Fibroblast of the aortic adventitia (primary cell): ENCODE results near the gene RBMS3. TPM values are rescaled to one million over a fixed set of nuclear protein-coding genes. Genes with fewer than 3 reads are reported as not detected.
A peak's percentile ranks its signal among the peaks of the same experiment; 100 is the strongest.

Source experiments
- DNase-seq: peaks from one replicate; pipeline ENCODE4 v3.0.0-alpha.2; 2010; ENCODE audit warnings: low read depth
- H3K4me3 ChIP-seq: 2 replicates; pipeline ENCODE4 v1.5.1; 2011; ENCODE audit warnings: low read depth, mild to moderate bottlenecking, control low read depth, low read length, moderate library complexity
- total RNA-seq: library from RNA; depleted of rRNA; stranded (reverse); fragments of >200 nt; gene quantifications from 2 replicates; pipeline ENCODE4 v1.2.3, GENCODE V29; 2012; ENCODE audit warnings: low replicate concordance
- TF ChIP-seq, protein P1 (sequence below): IDR thresholded peaks from 2 replicates; pipeline ENCODE4 v1.5.1; 2011; ENCODE audit warnings: mild to moderate bottlenecking, low read length, control low read depth, inconsistent platforms; ENCODE audit not compliant: insufficient read depth

RBMS3 gene
- total RNA-seq, 1 donor: 84.1 TPM

GRCh38 chr3:29903600-29903999 lies 622.7 kb downstream of the RBMS3 start:
- no peak overlapping the region for H3K4me3 ChIP-seq
- no peak for DNase-seq
- TF ChIP-seq, protein P1, sequence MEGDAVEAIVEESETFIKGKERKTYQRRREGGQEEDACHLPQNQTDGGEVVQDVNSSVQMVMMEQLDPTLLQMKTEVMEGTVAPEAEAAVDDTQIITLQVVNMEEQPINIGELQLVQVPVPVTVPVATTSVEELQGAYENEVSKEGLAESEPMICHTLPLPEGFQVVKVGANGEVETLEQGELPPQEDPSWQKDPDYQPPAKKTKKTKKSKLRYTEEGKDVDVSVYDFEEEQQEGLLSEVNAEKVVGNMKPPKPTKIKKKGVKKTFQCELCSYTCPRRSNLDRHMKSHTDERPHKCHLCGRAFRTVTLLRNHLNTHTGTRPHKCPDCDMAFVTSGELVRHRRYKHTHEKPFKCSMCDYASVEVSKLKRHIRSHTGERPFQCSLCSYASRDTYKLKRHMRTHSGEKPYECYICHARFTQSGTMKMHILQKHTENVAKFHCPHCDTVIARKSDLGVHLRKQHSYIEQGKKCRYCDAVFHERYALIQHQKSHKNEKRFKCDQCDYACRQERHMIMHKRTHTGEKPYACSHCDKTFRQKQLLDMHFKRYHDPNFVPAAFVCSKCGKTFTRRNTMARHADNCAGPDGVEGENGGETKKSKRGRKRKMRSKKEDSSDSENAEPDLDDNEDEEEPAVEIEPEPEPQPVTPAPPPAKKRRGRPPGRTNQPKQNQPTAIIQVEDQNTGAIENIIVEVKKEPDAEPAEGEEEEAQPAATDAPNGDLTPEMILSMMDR: no peak

GRCh38 chr3:29906906-29907305 lies 626.0 kb downstream of the RBMS3 start:
- TF ChIP-seq, protein P1: no peak
- no peak for DNase-seq
- no peak overlapping the region for H3K4me3 ChIP-seq

GRCh38 chr3:29912600-29913288 lies 631.9 kb downstream of the RBMS3 start:
- no peak for DNase-seq
- no peak overlapping the region for H3K4me3 ChIP-seq
- TF ChIP-seq, protein P1: no peak

- H3K4me3 ChIP-seq: no peak overlapping the region
- DNase-seq: peak; percentile 72
- TF ChIP-seq, protein P1: no peak
Observed at GRCh38 chr3:29914861-29915524, 634.1 kb downstream of the RBMS3 start.

DNA sequence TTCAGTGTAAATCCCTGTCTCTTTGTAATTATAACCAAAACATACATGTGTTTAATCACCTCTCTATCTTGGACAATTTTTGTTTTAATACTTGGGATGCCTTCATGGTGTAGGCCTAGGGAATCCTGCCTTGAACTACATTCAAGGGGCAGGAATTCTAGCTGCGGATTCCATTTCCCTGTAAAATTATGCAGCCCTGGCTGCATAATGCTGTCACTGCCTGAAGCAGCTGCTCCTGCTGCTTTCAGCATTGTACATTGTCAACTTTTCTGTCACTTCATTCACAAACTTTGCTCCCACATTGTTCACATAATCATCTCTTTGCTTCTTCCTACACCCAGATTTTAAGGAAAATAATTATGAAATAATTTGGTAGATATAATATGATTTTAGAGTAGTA lies 638.7 kb downstream of the RBMS3 start:
- no peak for DNase-seq

DNA sequence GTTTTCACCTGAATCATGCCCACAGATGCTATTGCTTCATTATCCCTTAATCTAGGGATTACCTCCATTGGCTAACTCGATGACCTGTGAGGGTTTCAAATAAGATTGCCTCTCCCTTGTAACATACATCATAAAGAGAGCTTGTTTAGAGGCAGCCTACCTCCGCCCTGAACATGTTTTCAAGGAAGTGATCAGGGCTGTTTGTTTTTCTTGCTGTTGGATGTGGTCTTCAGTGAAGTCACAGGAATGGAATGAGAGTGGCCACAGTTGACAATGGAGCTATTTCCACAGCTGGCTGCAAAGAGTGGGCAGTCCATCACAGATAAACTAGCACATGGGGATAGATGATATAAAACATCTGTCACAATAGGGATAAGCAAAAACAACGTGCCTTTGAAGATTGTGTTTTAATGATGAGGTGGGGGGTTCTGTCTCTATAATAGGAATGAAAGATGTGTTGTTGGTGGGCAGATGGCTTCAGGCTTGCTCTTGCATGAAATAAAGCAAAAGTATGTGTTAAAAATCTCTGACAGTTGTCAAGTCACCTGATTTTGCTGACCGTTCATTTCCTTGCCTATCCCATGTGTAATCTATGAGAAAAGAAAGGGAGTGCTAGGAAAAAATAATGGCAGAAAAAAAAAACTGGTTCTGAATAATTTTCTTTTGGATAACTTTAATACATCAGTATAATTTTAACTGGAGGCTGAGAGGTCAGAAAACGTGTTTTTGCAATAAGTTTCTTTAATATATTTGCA lies 642.3 kb downstream of the RBMS3 start:
- H3K4me3 ChIP-seq: no peak overlapping the region
- DNase-seq: peak; percentile 92
- TF ChIP-seq, protein P1: no peak

More for the DNA sequence above, 638.7 kb downstream of the RBMS3 start:
- no peak overlapping the region for H3K4me3 ChIP-seq
- TF ChIP-seq, protein P1: no peak
